Urinary bladder (tissue), 4 donors: ENCODE results near the gene DCHS2. TPM values are rescaled to one million over a fixed set of nuclear protein-coding genes. Genes with fewer than 3 reads are reported as not detected.

ENCODE experiments used
- DNase-seq: peaks from one replicate; pipeline ENCODE4 v3.0.0-alpha.2; 2015; ENCODE audit errors: extremely low spot score
- H3K27ac ChIP-seq: one replicate; pipeline ENCODE4 v1.5.1; 2013; ENCODE audit warnings: low read depth, mild to moderate bottlenecking, moderate library complexity
- H3K36me3 ChIP-seq: one replicate; pipeline ENCODE4 v1.6.1; 2013; ENCODE audit warnings: mild to moderate bottlenecking, moderate library complexity; ENCODE audit not compliant: insufficient read depth
- H3K4me1 ChIP-seq: one replicate; pipeline ENCODE4 v1.6.1; 2013; ENCODE audit warnings: mild to moderate bottlenecking, moderate library complexity; ENCODE audit not compliant: insufficient read depth
- H3K4me3 ChIP-seq: one replicate; pipeline ENCODE4 v1.5.1; 2013; ENCODE audit warnings: low read depth, low read length
- WGBS: extraction: QIAGEN DNeasy Blood & Tissue Kit; methylation state at CpG from one replicate; pipeline ENCODE4 v1.1.7; 2013; 5-methylcytosine and 5-hydroxymethylcytosine counted together
- polyA plus RNA-seq: library from polyadenylated mRNA; stranded (reverse); fragments of 200-250 nt; gene quantifications from one replicate; pipeline ENCODE4 v1.2.3, GENCODE V29; 2013
- total RNA-seq: library from RNA; depleted of rRNA; stranded (reverse); fragments of >200 nt; gene quantifications from one replicate; pipeline ENCODE4 v1.2.3, GENCODE V29; 2014
- donor health status: healthy with polysubstance abuse.
- donor health status: healthy.

DCHS2 gene
- total and polyA plus RNA-seq, 2 donors = 1.2 to 14.0 TPM

DNA sequence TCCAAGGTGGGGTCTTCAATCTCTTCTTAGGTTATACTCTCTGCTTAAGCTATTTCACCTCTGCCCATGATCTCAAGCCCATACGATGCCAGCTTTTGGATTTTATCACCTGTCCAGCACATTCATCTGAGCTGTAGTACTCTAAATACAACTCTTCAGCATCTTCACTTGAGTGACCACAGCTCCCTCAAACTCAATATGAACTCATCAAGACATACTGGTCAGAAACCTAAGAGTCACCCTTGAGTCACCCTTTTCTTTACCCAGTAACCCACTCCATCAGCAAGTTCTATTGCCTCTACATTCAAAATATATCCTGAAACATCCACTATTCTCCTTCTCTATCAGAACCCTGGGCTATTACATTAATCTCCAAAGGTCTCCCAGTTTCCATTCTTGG, 69.4 kb downstream of the DCHS2 start:
- Histone ChIP-seq H3K4me3 (no peak overlapping the region), H3K36me3 (no peaks in the 10 kb centered on the region), H3K4me1 (no peaks in the 10 kb centered on the region), H3K27ac (no peak overlapping the region)
- no peak for DNase-seq
- 0% methylated on average over 1 of the region's 1 CpG for WGBS

DNA sequence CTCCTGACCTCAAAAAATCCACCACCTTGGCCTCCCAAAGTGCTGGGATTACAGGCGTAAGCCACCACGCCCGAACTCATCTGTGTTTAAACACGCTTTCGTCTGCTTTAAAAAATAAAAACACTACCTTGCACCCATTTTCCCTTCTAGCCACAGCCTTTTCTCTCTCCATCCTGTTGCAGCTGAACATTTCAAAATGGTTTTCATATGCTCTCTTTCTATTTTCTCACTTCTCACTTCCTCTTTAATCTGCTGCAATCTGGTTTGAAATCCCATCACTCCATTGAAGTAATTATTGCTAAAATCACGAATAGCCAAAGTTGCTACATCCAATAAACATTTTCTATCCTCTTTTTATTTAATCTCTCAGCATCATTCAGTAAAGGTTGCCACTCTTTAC, 70.0 kb downstream of the DCHS2 start:
- Histone ChIP-seq H3K4me1 (no peaks in the 10 kb centered on the region), H3K4me3 (no peak overlapping the region), H3K36me3 (no peaks in the 10 kb centered on the region), H3K27ac (no peak overlapping the region)
- DNase-seq = no peak
- 83% methylated on average over 6 of the region's 6 CpGs for WGBS

DNA sequence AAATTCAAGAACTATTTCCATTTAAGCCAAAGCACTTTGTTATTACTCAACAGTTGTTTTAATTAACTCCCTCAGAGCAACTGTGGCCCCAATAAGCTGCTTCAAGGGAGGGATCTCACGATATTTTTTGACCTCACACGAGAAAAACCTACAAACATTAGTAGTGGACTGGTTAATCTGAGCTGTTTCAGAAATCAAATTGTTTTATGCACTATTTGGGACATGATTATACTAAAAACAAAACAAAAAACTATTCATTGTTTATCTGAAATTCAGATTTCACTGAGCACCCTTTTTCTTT, 74.3 kb downstream of the DCHS2 start:
- H3K27ac ChIP-seq = no peak overlapping the region
- no peak for DNase-seq
- no peaks in the 10 kb centered on the region for H3K4me1 ChIP-seq
- peak overlapping the region; percentile 13 for H3K4me3 ChIP-seq
- H3K36me3 ChIP-seq = no peaks in the 10 kb centered on the region
- 20% methylated on average over 2 of the region's 2 CpGs for WGBS

DNA sequence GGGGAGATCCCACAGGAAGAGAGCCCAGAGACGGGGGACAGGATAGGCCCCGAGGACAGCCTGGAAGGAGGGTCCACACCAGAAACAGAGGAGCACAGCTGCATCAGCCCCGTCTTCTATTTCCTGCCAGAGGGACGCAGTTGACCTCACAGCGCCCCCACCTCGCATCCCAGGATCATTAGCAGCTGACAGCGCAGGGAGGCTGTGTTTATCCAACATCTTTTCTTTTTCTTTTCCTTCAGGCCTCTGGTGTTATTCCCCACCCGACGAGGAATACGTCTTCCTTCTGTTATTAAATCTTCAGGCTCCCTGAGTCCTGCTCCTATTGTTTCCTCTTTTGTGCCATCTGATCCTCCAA, 75.4 kb downstream of the DCHS2 start:
- H3K27ac ChIP-seq = no peak overlapping the region
- DNase-seq = no peak
- 4% methylated on average over 10 of the region's 10 CpGs for WGBS
- no peaks in the 10 kb centered on the region for H3K4me1 ChIP-seq
- peak overlapping the region; percentile 13 for H3K4me3 ChIP-seq
- H3K36me3 ChIP-seq = no peaks in the 10 kb centered on the region

DNA sequence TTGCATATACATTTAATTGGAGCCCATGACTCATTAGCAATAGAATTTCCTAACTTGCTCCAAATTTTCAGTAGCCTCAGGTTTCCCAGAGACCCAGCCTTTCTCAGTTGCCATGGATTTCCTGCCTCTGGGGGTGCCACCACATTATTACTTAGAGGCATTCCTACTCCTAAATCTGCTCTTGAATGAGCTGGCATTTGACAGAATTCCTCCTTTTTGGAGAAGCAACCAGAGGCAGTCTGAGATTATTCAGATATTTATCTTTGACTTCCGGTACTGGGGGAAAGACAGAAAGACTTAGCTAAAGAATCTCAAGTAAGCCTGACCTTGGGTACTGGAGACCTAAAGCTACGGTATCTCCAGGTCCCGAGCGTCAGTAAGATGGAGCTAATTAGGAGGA, 76.3 kb downstream of the DCHS2 start:
- 76% methylated on average over 4 of the region's 4 CpGs for WGBS
- H3K4me1 ChIP-seq = no peaks in the 10 kb centered on the region
- no peaks in the 10 kb centered on the region for H3K36me3 ChIP-seq
- no peak overlapping the region for H3K4me3 ChIP-seq
- no peak overlapping the region for H3K27ac ChIP-seq
- no peak for DNase-seq

DNA sequence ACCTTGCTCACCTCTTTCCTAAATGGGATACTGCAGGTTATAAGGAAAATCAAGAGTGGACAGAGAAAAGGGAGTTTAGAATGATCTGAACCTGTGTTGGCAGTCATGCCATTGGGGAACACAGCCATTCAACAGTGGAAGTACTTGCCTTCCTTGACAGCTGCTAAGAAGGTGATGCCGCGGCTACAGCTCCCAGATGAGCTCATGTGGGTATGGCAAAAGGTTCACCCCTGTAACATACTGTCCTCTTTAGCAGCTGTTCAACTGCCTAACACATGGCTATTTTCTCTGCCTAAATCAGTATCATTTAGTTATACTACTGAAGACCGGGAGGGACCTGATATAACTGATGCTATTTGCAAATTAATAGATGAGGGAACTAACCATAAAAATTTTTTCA, 76.8 kb downstream of the DCHS2 start:
- Histone ChIP-seq H3K4me3 (no peak overlapping the region), H3K36me3 (no peaks in the 10 kb centered on the region), H3K27ac (no peak overlapping the region), H3K4me1 (no peaks in the 10 kb centered on the region)
- 93% methylated on average over 3 of the region's 3 CpGs for WGBS
- DNase-seq = no peak

DNA sequence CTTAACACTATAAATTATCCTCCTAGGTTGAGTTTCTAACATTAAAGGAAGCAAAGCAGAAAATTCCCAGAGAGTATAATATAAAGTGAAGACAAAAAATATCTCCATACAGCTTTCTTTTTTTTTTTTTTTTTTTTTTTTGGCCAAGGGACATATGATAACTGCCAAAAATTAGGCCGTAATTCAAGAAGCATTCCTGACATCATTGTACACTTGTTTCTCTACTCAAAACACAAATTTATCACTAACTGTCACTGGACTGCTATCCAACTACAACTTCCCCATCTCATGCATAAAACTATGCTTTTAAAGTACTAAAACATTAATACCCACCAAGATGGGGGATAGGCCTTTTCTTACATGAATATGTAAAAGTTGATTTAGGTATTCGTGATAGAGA, 77.2 kb downstream of the DCHS2 start:
- 56% methylated on average over 2 of the region's 2 CpGs for WGBS
- Histone ChIP-seq H3K27ac (no peak overlapping the region), H3K4me3 (no peak overlapping the region), H3K4me1 (no peaks in the 10 kb centered on the region), H3K36me3 (no peaks in the 10 kb centered on the region)
- DNase-seq = peak; percentile 2

DNA sequence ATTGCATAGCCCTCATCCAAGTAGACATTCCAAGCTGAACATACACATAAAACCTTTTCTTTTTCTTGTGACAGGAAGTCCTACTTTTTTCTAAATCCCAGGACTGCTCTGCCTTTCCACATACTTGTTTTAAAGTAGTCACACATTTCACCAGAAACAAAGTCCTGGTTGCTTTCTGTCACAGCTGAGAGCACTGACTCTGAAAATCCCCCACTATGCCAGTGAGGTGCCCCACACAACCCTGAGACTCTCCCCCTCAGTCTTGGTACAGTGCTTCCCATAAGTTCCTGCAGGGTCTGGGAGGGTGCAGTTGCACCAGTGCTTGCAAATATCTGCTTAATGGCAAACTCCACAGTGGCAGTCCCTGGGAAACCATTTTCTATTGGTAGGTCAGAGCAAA, 84.2 kb downstream of the DCHS2 start:
- Histone ChIP-seq H3K4me1 (no peaks in the 10 kb centered on the region), H3K27ac (no peak overlapping the region), H3K4me3 (no peak overlapping the region), H3K36me3 (no peaks in the 10 kb centered on the region)
- no peak for DNase-seq

DNA sequence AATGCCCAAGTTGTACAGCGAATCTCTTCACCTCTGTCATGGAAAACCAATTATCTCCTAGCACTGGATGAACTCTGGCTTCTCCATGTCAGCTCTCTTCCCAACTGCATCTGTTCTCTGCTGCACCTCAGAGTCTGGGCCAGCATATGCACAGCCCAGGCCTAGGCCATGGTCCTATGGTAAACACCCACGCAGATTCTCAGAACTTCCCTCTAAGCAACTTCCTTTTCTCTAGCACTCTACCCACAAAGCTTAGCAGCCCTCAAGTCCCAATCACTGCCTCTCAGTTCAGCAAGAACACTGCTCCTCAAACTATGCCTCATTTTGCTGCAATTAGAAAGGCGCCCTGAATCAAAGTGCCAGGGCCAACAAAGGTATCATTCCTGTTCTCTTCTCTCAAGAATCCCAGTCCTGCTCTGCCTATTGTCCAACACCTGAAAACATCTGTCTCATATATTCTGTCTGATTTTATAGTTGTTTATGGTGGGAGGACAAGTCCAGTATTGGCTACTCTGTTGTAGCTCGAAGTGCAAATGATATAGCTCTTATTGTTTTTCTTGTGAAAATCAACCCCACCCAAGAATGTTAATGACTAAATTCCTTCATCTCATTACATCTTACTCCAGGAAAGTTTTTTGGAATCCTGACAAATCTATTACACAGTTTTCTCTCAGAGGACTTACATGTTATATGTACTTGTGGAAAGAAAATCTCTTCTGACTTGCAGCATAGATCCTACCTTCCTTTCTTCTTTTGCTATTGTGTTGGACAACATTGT, 85.4 kb downstream of the DCHS2 start:
- no peaks in the 10 kb centered on the region for H3K36me3 ChIP-seq
- DNase-seq = no peak
- no peak overlapping the region for H3K27ac ChIP-seq
- H3K4me3 ChIP-seq = no peak overlapping the region
- H3K4me1 ChIP-seq = no peaks in the 10 kb centered on the region
- WGBS = 75% methylated on average over 4 of the region's 4 CpGs

DNA sequence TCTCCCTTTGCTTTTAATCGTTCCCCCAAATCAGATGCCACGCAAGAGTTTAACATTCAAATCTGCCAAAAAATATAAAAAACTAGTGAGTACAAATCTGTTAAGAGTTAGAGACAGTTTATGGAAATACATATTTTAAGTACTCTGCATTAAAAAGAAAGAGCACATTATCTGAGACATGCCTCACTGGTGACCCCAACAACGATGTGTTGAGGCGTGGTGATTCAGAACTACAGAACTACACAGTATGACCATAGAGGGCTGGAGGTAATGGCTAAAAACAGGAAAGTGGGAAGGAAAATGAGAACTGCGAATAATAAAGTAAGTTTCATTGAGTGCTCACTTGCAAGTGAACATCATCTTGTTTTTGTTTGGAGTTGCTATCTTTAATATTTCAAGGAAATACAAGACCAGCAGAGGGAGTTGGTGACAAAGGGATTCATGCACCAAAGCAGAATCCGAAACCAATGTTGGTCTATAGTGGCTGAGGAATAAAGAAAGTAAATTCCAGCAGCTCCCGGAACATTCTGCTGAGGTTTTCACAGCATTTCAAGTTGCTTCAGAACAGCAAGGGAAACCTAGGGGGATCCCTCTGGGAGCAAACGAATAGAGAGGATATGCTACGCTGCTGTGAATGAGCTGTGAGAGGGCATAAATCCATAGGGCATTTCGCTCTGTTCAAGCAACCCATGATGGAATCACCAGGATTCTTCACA, 92.2 kb downstream of the DCHS2 start:
- no peak overlapping the region for H3K27ac ChIP-seq
- DNase-seq = peak; percentile 32
- H3K4me3 ChIP-seq = no peak overlapping the region
- WGBS = 62% methylated on average over 10 of the region's 10 CpGs
- H3K4me1 ChIP-seq = no peaks in the 10 kb centered on the region
- no peaks in the 10 kb centered on the region for H3K36me3 ChIP-seq

DNA sequence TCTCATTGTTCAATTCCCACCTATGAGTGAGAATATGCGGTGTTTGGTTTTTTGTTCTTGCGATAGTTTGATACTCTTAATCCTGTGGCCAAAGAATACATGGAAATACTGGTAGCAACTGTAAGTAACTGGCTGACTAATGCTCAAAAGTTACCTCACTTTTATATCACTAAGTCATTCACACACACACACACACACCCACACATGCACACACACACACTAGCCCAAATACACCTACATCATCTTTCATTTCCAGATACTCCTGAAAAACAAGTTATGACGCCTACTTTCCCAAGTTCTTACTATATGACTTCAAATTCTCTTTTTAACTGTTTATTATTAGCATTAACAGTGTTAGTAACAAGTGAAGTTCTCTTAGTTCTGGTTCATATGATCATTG, 101.3 kb downstream of the DCHS2 start:
- 93% methylated on average over 3 of the region's 3 CpGs for WGBS
- H3K4me3 ChIP-seq = no peak overlapping the region
- no peak for DNase-seq
- H3K27ac ChIP-seq = no peak overlapping the region
- H3K4me1 ChIP-seq = no peaks in the 10 kb centered on the region
- no peaks in the 10 kb centered on the region for H3K36me3 ChIP-seq

DNA sequence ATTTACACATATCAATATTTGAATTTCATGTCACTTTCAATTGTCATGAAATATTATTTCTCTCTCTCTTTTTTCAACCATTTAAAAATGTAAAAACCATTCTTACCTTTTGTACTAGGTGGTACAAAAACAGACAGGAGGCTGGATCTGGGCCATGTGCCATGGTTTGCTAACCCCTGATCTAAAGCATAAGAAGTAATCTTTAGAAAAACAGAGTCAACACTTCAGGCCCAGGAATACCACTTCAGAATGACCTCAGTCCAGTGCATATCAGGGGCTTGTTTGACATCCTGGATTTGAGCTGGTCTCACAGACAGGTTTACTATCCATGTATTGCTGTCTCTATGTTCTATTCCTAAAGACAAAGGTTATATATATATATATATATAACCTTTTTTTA, 102.5 kb downstream of the DCHS2 start:
- no peaks in the 10 kb centered on the region for H3K36me3 ChIP-seq
- no peak overlapping the region for H3K4me3 ChIP-seq
- H3K27ac ChIP-seq = no peak overlapping the region
- no peaks in the 10 kb centered on the region for H3K4me1 ChIP-seq
- no peak for DNase-seq

DNA sequence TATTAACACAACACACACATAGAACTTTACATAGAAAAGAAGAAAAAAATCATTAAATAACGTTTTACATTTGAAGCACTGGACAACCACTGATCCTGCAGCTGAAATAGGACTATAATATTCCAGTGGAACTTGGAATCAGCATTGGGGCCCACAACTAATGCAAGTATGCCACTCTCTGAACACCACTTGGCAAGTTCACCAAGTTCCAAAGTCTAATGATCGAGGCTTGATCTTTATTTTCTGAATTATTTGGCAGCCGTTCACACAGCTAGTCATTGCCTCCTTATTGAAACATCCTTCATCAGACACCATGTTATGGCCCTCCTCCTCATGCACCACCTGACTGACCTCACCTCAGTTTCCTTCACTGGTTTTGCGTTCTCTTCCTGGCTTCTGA, 107.6 kb downstream of the DCHS2 start:
- DNase-seq = no peak
- Histone ChIP-seq H3K4me3 (no peak overlapping the region), H3K4me1 (no peaks in the 10 kb centered on the region), H3K36me3 (no peaks in the 10 kb centered on the region), H3K27ac (no peak overlapping the region)
- WGBS = 83% methylated on average over 4 of the region's 4 CpGs

DNA sequence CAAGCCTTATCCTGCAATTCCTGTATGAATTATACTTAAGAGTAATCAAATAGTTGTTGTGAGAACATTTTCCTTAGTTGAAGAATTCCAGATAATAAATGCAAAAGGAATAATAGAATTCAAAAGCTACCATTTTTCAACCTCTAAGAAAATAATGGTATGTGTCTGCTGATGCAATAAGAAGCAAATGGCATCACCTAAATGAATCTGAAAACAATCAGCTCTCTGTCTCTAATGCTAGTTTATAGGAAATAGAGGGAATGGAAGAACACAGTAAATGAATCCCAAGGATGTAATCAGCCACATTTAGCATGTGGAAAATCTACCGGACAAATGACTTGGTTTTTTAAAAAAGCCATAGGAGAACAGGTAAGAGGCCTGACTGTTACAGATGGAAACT, 115.1 kb downstream of the DCHS2 start:
- no peak for DNase-seq
- H3K4me1 ChIP-seq = no peaks in the 10 kb centered on the region
- H3K27ac ChIP-seq = no peak overlapping the region
- WGBS = 93% methylated on average over 1 of the region's 1 CpG
- H3K4me3 ChIP-seq = no peak overlapping the region
- no peaks in the 10 kb centered on the region for H3K36me3 ChIP-seq

DNA sequence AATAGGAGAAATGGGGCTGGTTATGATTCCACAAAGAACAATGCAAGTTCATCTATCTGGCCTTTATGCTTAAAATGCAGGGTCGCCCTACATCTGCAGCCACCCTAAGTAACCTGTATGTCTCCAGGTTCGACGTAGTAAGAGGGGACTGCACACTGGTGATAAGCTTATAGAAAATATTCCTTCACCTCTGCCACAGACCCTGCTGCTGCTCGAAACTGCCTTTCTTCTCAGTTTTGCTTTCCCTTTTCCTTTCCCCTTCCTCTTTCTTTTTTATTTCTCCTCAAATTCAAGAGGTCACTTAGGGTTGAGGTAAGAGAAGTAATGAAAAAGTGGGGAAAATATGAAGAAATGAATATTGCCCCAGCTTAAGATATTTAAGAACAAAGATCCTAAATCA, 123.5 kb downstream of the DCHS2 start:
- 85% methylated on average over 4 of the region's 4 CpGs for WGBS
- Histone ChIP-seq H3K36me3 (no peaks in the 10 kb centered on the region), H3K4me3 (no peak overlapping the region), H3K27ac (no peak overlapping the region), H3K4me1 (no peaks in the 10 kb centered on the region)
- DNase-seq = no peak
